NCI-H146 treated with DMSO at 0.1 percent for 48 hours (cell line): ENCODE data around the gene SEZ6L.

ENCODE experiments used
- DNase-seq: peaks from one replicate; lab custom pipeline; 2025; ENCODE audit not compliant: unreplicated experiment; lab: John Stamatoyannopoulos, UW

SEZ6L gene

GRCh38 chr22:26416670-26417276, 247.5 kb downstream of the SEZ6L start:
- DNase-seq = no peak

- DNase-seq = no peak
Measured at GRCh38 chr22:26417406-26417805, 248.1 kb downstream of the SEZ6L start.

GRCh38 chr22:26418620-26419019, 249.4 kb downstream of the SEZ6L start:
- no peak for DNase-seq

GRCh38 chr22:26426924-26427323, 257.7 kb downstream of the SEZ6L start:
- no peak for DNase-seq

- peak; percentile 49 for DNase-seq
Measured at GRCh38 chr22:26428515-26429457, 259.5 kb downstream of the SEZ6L start, which contains the start of gene ASPHD2. TSS of gene ASPHD2 (plus strand) at chr22:26429260. CDS start at chr22:26433616, 4,356 bp downstream.

GRCh38 chr22:26429458-26430286, 260.4 kb downstream of the SEZ6L start:
- no peak for DNase-seq

GRCh38 chr22:26430600-26430999, 261.3 kb downstream of the SEZ6L start:
- DNase-seq = no peak

- no peak for DNase-seq
Measured at GRCh38 chr22:26431261-26431995, 262.2 kb downstream of the SEZ6L start.

- DNase-seq = no peak
Measured at GRCh38 chr22:26432619-26433311, 263.5 kb downstream of the SEZ6L start.
